K562 (cell line): ENCODE measurements around the gene TRRAP. TPM values are rescaled to one million over a fixed set of nuclear protein-coding genes. Genes with fewer than 3 reads are reported as not detected.

Experiments used
- ATAC-seq: fragments of 200-7000 bp; cut with Tn5 transposase; 3 replicates; pipeline ENCODE4 v1.9.1; 2020; ENCODE audit warnings: moderate library complexity
- BruUV-seq: library from RNA; stranded (reverse); fragments of 400-500 nt; replicated peaks from 2 replicates; lab custom pipeline; 2021; lab: Mats Ljungman, UMichigan
- CTCF ChIA-PET: fragments of 300-600 bp; formaldehyde crosslinking; extraction: SDS; loops from one replicate; lab custom pipeline; 2021; ENCODE audit warnings: low intra/inter-chr PET ratio; lab: Yijun Ruan, JAX
- POLR2A ChIA-PET: fragments of 300-600, 350-650 bp; sonication (Branson Sonifier 250); formaldehyde crosslinking; extraction: SDS; loops from one replicate; lab custom pipeline; 2021; ENCODE audit warnings: antibody characterized with exemption, inconsistent platforms; lab: Yijun Ruan, JAX
- DNase-seq, 4 experiments: peaks; one replicate each; pipeline versions ENCODE4 v3.0.0 to v3.0.0-alpha.2; 2011 to 2018; ENCODE audit warnings: low spot score in 3 of 4, mixed read lengths in 3 of 4; ENCODE audit errors: extremely low read depth in 1 of 4
- FAIRE-seq: peaks from 2 replicates; lab custom pipeline; 2011; peaks lifted over from hg19 to GRCh38; lab: Jason Lieb, UNC
- H2AFZ ChIP-seq: 2 replicates; pipeline ENCODE4 v1.6.0; 2011; ENCODE audit warnings: low read depth, low read length, control low read depth, inconsistent platforms
- H3K27ac ChIP-seq: fragments of 200-600 bp; 3 replicates; pipeline ENCODE4 v1.8.0; 2011; ENCODE audit warnings: low read depth, mild to moderate bottlenecking, control low read depth, inconsistent platforms, low read length, moderate library complexity, mixed read lengths; ENCODE audit errors: extremely low read depth
- H3K27me3 ChIP-seq, 2 experiments: fragments of 300-600 bp in 1 of 2; 2 replicates in 1 of 2; 3 replicates in 1 of 2; pipeline versions ENCODE4 v1.6.0 to v1.8.0; 2011; ENCODE audit warnings: inconsistent platforms in 2 of 2, low read length in 2 of 2, mild to moderate bottlenecking in 1 of 2, mixed read lengths in 1 of 2, moderate library complexity in 1 of 2; ENCODE audit not compliant: control insufficient read depth in 2 of 2, insufficient read depth in 2 of 2
- H3K36me3 ChIP-seq: fragments of 300-600 bp; 3 replicates; pipeline ENCODE4 v1.8.0; 2011; ENCODE audit warnings: mild to moderate bottlenecking, low read length, inconsistent platforms; ENCODE audit not compliant: control insufficient read depth, insufficient read depth
- H3K4me1 ChIP-seq, 2 experiments: fragments of 200-600 bp in 1 of 2; replicated peaks in 1 of 2; 2 replicates in 1 of 2; 3 replicates in 1 of 2; pipeline versions ENCODE4 v1.5.1 to v1.8.0; 2011; ENCODE audit warnings: inconsistent platforms in 2 of 2, low read length in 2 of 2, mild to moderate bottlenecking in 1 of 2, mixed read lengths in 1 of 2, moderate library complexity in 1 of 2; ENCODE audit not compliant: control insufficient read depth in 2 of 2, insufficient read depth in 2 of 2
- H3K4me2 ChIP-seq: 2 replicates; pipeline ENCODE4 v1.6.1; 2011; ENCODE audit warnings: low read length, control low read depth, inconsistent platforms, mixed read lengths; ENCODE audit not compliant: insufficient read depth
- H3K4me3 ChIP-seq: fragments of 200-600 bp; sonication (generic), shearing (Covaris generic); 2 replicates; pipeline ENCODE4 v1.5.1; 2016; ENCODE audit warnings: control low read depth, inconsistent platforms
- H3K79me2 ChIP-seq: fragments of 200-600 bp; 3 replicates; pipeline ENCODE4 v1.8.0; 2011; ENCODE audit warnings: low read length, inconsistent platforms; ENCODE audit not compliant: control insufficient read depth, insufficient read depth
- H3K9ac ChIP-seq, 2 experiments: 2 replicates each; pipeline versions ENCODE4 v1.6.0 to v1.6.1; 2011; ENCODE audit warnings: low read depth in 2 of 2, low read length in 2 of 2, control low read depth in 1 of 2, inconsistent platforms in 1 of 2, mild to moderate bottlenecking in 1 of 2, mixed read lengths in 1 of 2; ENCODE audit not compliant: insufficient read depth in 1 of 2
- H3K9me1 ChIP-seq: one replicate; pipeline ENCODE4 v1.6.0; 2011; ENCODE audit warnings: inconsistent platforms, mild to moderate bottlenecking, low read length, moderate library complexity; ENCODE audit not compliant: control insufficient read depth, insufficient read depth
- H3K9me3 ChIP-seq: replicated peaks from 2 replicates; pipeline ENCODE4 v1.5.1; 2011; ENCODE audit warnings: low read depth, low read length, inconsistent platforms; ENCODE audit not compliant: control insufficient read depth, insufficient read depth
- H4K20me1 ChIP-seq: replicated peaks from 2 replicates; pipeline ENCODE4 v1.6.1; 2011; ENCODE audit warnings: low read length, inconsistent platforms, mixed read lengths; ENCODE audit not compliant: control insufficient read depth, insufficient read depth
- CXXC5 ChIP-seq: fragments of 250-450 bp; sonication (Bioruptor Pico); IDR thresholded peaks from 2 replicates; pipeline ENCODE4 v1.8.0; 2022; ENCODE audit warnings: inconsistent platforms, mild to moderate bottlenecking, moderate library complexity
- HDAC3 ChIP-seq: fragments of 450-650 bp; IDR thresholded peaks from 2 replicates; pipeline ENCODE4 v1.6.1; 2018; ENCODE audit warnings: borderline replicate concordance, mild to moderate bottlenecking, moderate library complexity; ENCODE audit not compliant: partially characterized antibody
- NONO ChIP-seq, 2 experiments: fragments of 200-400 bp in 1 of 2; fragments of 450-650 bp in 1 of 2; formaldehyde crosslinking in 1 of 2; IDR thresholded peaks; 2 replicates each; pipeline ENCODE4 v1.6.1; 2017; ENCODE audit warnings: low read depth in 2 of 2, mild to moderate bottlenecking in 2 of 2, moderate library complexity in 2 of 2, low read length in 1 of 2
- POLR2G ChIP-seq: fragments of 200-400 bp; formaldehyde crosslinking; IDR thresholded peaks from 2 replicates; pipeline ENCODE4 v1.6.1; 2017; ENCODE audit warnings: low read depth, mild to moderate bottlenecking, antibody characterized with exemption, low read length, moderate library complexity
- RBM22 ChIP-seq: fragments of 200-400 bp; formaldehyde crosslinking; IDR thresholded peaks from 2 replicates; pipeline ENCODE4 v1.6.1; 2018; ENCODE audit warnings: low read length, low read depth; ENCODE audit not compliant: poor library complexity, severe bottlenecking
- SPI1 ChIP-seq: IDR thresholded peaks from 2 replicates; pipeline ENCODE4 v1.6.1; 2011; ENCODE audit warnings: low read depth, low read length, control low read depth, borderline replicate concordance
- XRCC3 ChIP-seq: fragments of 450-650 bp; IDR thresholded peaks from 2 replicates; pipeline ENCODE4 v1.6.1; 2017; ENCODE audit warnings: mild to moderate bottlenecking, moderate library complexity
- ZBTB12 ChIP-seq: fragments of 250-450 bp; sonication (Bioruptor Pico); IDR thresholded peaks from 2 replicates; pipeline ENCODE4 v1.4.0; 2020
- ZNF133 ChIP-seq: fragments of 250-450 bp; sonication (Bioruptor Pico); IDR thresholded peaks from 2 replicates; pipeline ENCODE4 v1.4.0; 2020; ENCODE audit warnings: mild to moderate bottlenecking
- WGBS: fragments of 100-300 bp; shearing (Covaris generic); methylation state at CpG from one replicate; pipeline ENCODE4 v1.1.6; 2016; ENCODE audit warnings: low coverage, mixed read lengths; ENCODE audit not compliant: insufficient coverage; ENCODE audit errors: missing lambda C conversion rate; 5-methylcytosine and 5-hydroxymethylcytosine counted together
- in situ Hi-C: fragments of 300-500 bp; cut with MboI; formaldehyde crosslinking; loops from 4 replicates; pipeline ENCODE4 v1.15.0; 2018; ENCODE audit warnings: inconsistent platforms, mixed read lengths
- intact Hi-C: fragments of 100-400 bp; cut with micrococcal nuclease; formaldehyde crosslinking; loops from 2 replicates; pipeline ENCODE4 v1.14.2; 2022
- polyA plus RNA-seq, 8 experiments: library from polyadenylated mRNA; depleted of rRNA in 4 of 8; stranded (reverse) in 5 of 8; unstranded in 3 of 8; fragments of >200 nt; fragmentation: Nextera tagmentation in 2 of 8; fragmentation: Illumina TruSeq in 1 of 8; extraction: Ambion mirVana in 2 of 8; extraction: Trizol in 1 of 8; gene quantifications; 2 replicates each; pipeline versions ENCODE4 v1.2.1 to v1.2.3, GENCODE V29; 2011 to 2014; ENCODE audit warnings: inconsistent platforms in 1 of 8, missing spikeins in 1 of 8
- total RNA-seq, 7 experiments: library from RNA; depleted of rRNA in 6 of 7; stranded (reverse); fragments of >200 nt in 6 of 7; fragmentation: Illumina TruSeq in 2 of 7; extraction: Trizol in 2 of 7; gene quantifications; 2 replicates each; pipeline versions ENCODE4 v1.2.1 to v1.2.3, GENCODE V29; 2011 to 2021; ENCODE audit warnings: low replicate concordance in 1 of 7

TRRAP gene
- total and polyA plus RNA-seq, 9 of the 15 experiments (the other 6 are each of a cell fraction or from before 2014, with no cell fraction given) = 1.3 to 47.2 (median 9.7) TPM

GRCh38 chr7:98970016-98970615 lies 91.8 kb downstream of the TRRAP start:
- Histone ChIP-seq H3K4me2 (no peak overlapping the region), H3K36me3 (peaks cover 97% of the 10 kb centered on the region), H3K4me1 (no peaks in the 10 kb centered on the region), H3K4me3 (no peak overlapping the region), H4K20me1 (no peaks in the 10 kb centered on the region), H3K9me3 (no peaks in the 10 kb centered on the region), H3K9me1 (no peaks in the 10 kb centered on the region), H3K9ac (no peak overlapping the region), H3K27ac (no peak overlapping the region), H2AFZ (no peak overlapping the region), H3K27me3 (no peaks in the 10 kb centered on the region), H3K79me2 (no peaks in the 10 kb centered on the region)
- POLR2A ChIA-PET = no interaction called here
- WGBS = 97% methylated on average over 23 of the region's 24 CpGs
- ATAC-seq (no peak), FAIRE-seq (no peak), DNase-seq (no peak)
- CTCF ChIA-PET = no interaction called here
- no TSS peak for BruUV-seq
- intact Hi-C loops = no loop called here
- no peak for TF ChIP-seq HDAC3
- TF ChIP-seq CXXC5 (CRISPR knock-in tag) = no peak
- peak; percentile 46 for TF ChIP-seq RBM22
- no peak for TF ChIP-seq ZBTB12 (CRISPR knock-in tag)
- no peak for TF ChIP-seq XRCC3
- TF ChIP-seq ZNF133 (CRISPR knock-in tag) = no peak
- no peak for TF ChIP-seq NONO (IDR thresholded peaks at IDR 0.05; ENCODE audit: low read depth in 2 of 2, low read length in 1 of 2)
- TF ChIP-seq SPI1 = no peak
- 0 out of 2 replicates have a peak, but pooled peaks have one; percentile 18 for TF ChIP-seq POLR2G
- in situ Hi-C loops = no loop called here
